ENCODE results near the gene EID3. TPM values are rescaled to one million over a fixed set of nuclear protein-coding genes. Genes with fewer than 3 reads are reported as not detected.

The EID3 gene
- total RNA-seq, 1 experiment from 2014 or later: 1.4 TPM

- Histone ChIP-seq H3K27me3 (ENCODE audit: insufficient read depth, low read length) (no peaks in the 10 kb centered on the region), H3K56ac (ENCODE audit: insufficient read length, low read depth, low read length) (no peak overlapping the region), H2AFZ (ENCODE audit: low read length) (no peak overlapping the region), H4K20me1 (ENCODE audit: control insufficient read depth, insufficient read depth, insufficient read length) (no peaks in the 10 kb centered on the region), H2BK120ac (ENCODE audit: low read depth, low read length, poor library complexity, severe bottlenecking) (no peak overlapping the region), H4K5ac (ENCODE audit: insufficient read length, low read depth, low read length) (no peak overlapping the region), H4K91ac (ENCODE audit: insufficient read length, low read depth, low read length) (no peak overlapping the region), H3K9me3 (ENCODE audit: control insufficient read depth, low read depth, low read length) (no peaks in the 10 kb centered on the region), H3K23me2 (ENCODE audit: insufficient read length, low read depth, low read length, poor library complexity, severe bottlenecking) (peaks cover 3% of the 10 kb centered on the region), H3T11ph (ENCODE audit: low read length) (no peak overlapping the region), H3K9ac (ENCODE audit: extremely low read depth, insufficient read length, low read length) (no peak overlapping the region), H3K4me2 (ENCODE audit: insufficient read depth, insufficient read length, low read length) (peak overlapping the region; percentile 26), H3K4ac (ENCODE audit: low read depth, low read length) (no peak overlapping the region), H3K18ac (ENCODE audit: insufficient read length, low read depth, low read length) (no peak overlapping the region), H2BK20ac (ENCODE audit: low read depth, low read length, poor library complexity, severe bottlenecking) (no peak overlapping the region), H3K4me1 (ENCODE audit: insufficient read depth, low read length) (no peaks in the 10 kb centered on the region), H2BK15ac (ENCODE audit: low read depth, low read length) (no peak overlapping the region), H3K14ac (ENCODE audit: insufficient read depth, low read length) (no peak overlapping the region), H2AK5ac (ENCODE audit: insufficient read length, low read length) (no peak overlapping the region), H3K27ac (ENCODE audit: insufficient read length, low read depth, low read length) (no peak overlapping the region), H3K23ac (ENCODE audit: insufficient read length, low read depth, low read length) (no peak overlapping the region), H2BK12ac (ENCODE audit: insufficient read length, low read depth, low read length) (no peak overlapping the region), H4K8ac (replicated peaks; ENCODE audit: insufficient read length, low read depth, low read length) (no peak overlapping the region), H3K79me1 (ENCODE audit: insufficient read depth, low read depth, low read length, poor library complexity, severe bottlenecking) (no peaks in the 10 kb centered on the region), H2BK5ac (ENCODE audit: insufficient read length, low read length) (no peak overlapping the region), H3K79me2 (ENCODE audit: insufficient read depth, low read length) (peaks cover 13% of the 10 kb centered on the region; the same call in 1 of the 2 replicates)
- WGBS (ENCODE audit: extremely low coverage, insufficient read length, low lambda C conversion rate): no CpG with 5 or more reads among the region's 10 CpGs
- no peak overlapping the region for H3K27ac Mint-ChIP-seq
- H3K9me3 Mint-ChIP-seq: no peaks in the 10 kb centered on the region
- H3K36me3 Mint-ChIP-seq (ENCODE audit: insufficient read depth in 1 of 3, low read depth in 3 of 3): peaks cover 17 to 37% (median 22%) of the 10 kb centered on the region in 3 experiments; a peak in 6 of 7 replicates
- peak overlapping the region in 1 of 2 experiments; percentile 57; a peak in 1 of 5 replicates for H3K4me3 Mint-ChIP-seq
- H3K27me3 Mint-ChIP-seq (ENCODE audit: low read depth): no peaks in the 10 kb centered on the region
- no peak for TF ChIP-seq CTCF (conservative IDR thresholded peaks at IDR 0.05)
- peaks cover 48 to 50% of the 10 kb centered on the region in 2 experiments for H3K4me1 Mint-ChIP-seq
- no peak for DNase-seq
Measured at GRCh38 chr12:104304261-104305009, 896 bp downstream of the EID3 start.

Measured in H9 (cell line).